ENCODE results near the gene ZNF236. TPM values are rescaled to one million over a fixed set of nuclear protein-coding genes. Genes with fewer than 3 reads are reported as not detected.

ZNF236 gene
- total RNA-seq, 2 experiments from 2014 or later: 25.7 to 27.9 TPM

DNA sequence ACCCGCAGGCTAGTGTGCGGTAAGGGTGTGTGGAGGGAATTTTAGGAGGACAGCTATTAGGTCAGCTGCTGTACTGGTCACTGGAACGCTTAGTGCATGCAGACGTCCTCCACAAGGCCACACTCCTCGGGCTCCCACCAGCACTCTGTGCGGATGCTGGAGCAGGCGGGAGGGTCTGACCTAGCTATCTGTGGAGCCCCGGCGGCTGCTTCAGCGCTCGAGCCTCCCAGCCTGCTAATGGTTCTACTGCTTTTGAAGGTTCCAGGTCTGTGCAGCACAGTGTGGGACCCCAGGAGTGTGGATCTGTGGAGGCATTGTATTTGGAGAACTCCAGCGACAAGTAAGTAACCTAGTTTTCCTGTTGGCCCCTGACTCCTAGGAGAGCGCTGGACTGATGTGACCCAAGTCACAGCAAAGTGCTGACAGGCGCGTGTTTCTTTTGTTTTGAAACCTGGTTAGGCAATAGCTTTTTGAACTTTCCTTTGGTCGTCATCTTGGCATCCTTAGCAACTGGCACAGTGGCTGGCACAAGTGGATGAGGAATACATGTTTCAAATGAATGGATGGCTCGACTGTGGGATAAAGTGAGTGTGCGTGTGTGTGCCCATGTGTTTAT is 113.5 kb downstream of the ZNF236 start:
- ATAC-seq (ENCODE audit: poor library complexity) (no peak), DNase-seq (no peak)
- Mint-ChIP-seq H3K27me3 (no peaks in the 10 kb centered on the region), H3K9me3 (no peaks in the 10 kb centered on the region), H3K4me3 (no peak overlapping the region), H3K36me3 (ENCODE audit: low read depth) (peaks cover 79% of the 10 kb centered on the region), H3K27ac (no peak overlapping the region), H3K4me1 (ENCODE audit: low read depth) (peaks cover 5% of the 10 kb centered on the region)
- intact Hi-C loops (cut with DNase I, micrococcal nuclease): no loop called here
- no peaks in the 10 kb centered on the region for H3K4me1 ChIP-seq (ENCODE audit: insufficient read depth, low read length)
- H3K9me3 ChIP-seq (ENCODE audit: control insufficient read depth in 1 of 2, insufficient read depth in 1 of 2, low read length in 2 of 2): no peaks in the 10 kb centered on the region
- ChIA-PET POLR2A (no interaction called here), CTCF (no interaction called here)
- H3K36me3 ChIP-seq (ENCODE audit: insufficient read depth, low read length): peaks cover 69% of the 10 kb centered on the region
- no peak overlapping the region for H3K27ac ChIP-seq (ENCODE audit: low read depth in 1 of 2, low read length in 2 of 2)
- no peak overlapping the region for H3K4me3 ChIP-seq (ENCODE audit: low read length)
- no peaks in the 10 kb centered on the region for H3K27me3 ChIP-seq (ENCODE audit: control insufficient read depth in 1 of 2, insufficient read depth in 2 of 2, low read length in 2 of 2)
- TF ChIP-seq, protein P1, sequence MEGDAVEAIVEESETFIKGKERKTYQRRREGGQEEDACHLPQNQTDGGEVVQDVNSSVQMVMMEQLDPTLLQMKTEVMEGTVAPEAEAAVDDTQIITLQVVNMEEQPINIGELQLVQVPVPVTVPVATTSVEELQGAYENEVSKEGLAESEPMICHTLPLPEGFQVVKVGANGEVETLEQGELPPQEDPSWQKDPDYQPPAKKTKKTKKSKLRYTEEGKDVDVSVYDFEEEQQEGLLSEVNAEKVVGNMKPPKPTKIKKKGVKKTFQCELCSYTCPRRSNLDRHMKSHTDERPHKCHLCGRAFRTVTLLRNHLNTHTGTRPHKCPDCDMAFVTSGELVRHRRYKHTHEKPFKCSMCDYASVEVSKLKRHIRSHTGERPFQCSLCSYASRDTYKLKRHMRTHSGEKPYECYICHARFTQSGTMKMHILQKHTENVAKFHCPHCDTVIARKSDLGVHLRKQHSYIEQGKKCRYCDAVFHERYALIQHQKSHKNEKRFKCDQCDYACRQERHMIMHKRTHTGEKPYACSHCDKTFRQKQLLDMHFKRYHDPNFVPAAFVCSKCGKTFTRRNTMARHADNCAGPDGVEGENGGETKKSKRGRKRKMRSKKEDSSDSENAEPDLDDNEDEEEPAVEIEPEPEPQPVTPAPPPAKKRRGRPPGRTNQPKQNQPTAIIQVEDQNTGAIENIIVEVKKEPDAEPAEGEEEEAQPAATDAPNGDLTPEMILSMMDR (IDR thresholded peaks at IDR 0.05): no peak

GRCh38 chr18:76936877-76937276 is 114.5 kb downstream of the ZNF236 start:
- no peak overlapping the region for H3K4me3 ChIP-seq (ENCODE audit: low read length)
- no peak overlapping the region for H3K4me3 Mint-ChIP-seq
- intact Hi-C loops (cut with DNase I, micrococcal nuclease): no loop called here
- H3K9me3 Mint-ChIP-seq: no peaks in the 10 kb centered on the region
- H3K27me3 ChIP-seq (ENCODE audit: control insufficient read depth in 1 of 2, insufficient read depth in 2 of 2, low read length in 2 of 2): no peaks in the 10 kb centered on the region
- no peak overlapping the region for H3K27ac ChIP-seq (ENCODE audit: low read depth in 1 of 2, low read length in 2 of 2)
- no peaks in the 10 kb centered on the region for H3K9me3 ChIP-seq (ENCODE audit: control insufficient read depth in 1 of 2, insufficient read depth in 1 of 2, low read length in 2 of 2)
- CTCF ChIA-PET: no interaction called here
- no peaks in the 10 kb centered on the region for H3K4me1 ChIP-seq (ENCODE audit: insufficient read depth, low read length)
- POLR2A ChIA-PET: no interaction called here
- H3K27ac Mint-ChIP-seq: no peak overlapping the region
- DNase-seq (no peak), ATAC-seq (ENCODE audit: poor library complexity) (no peak)
- H3K36me3 Mint-ChIP-seq (ENCODE audit: low read depth): peaks cover 74% of the 10 kb centered on the region
- peaks cover 59% of the 10 kb centered on the region for H3K36me3 ChIP-seq (ENCODE audit: insufficient read depth, low read length)
- H3K4me1 Mint-ChIP-seq (ENCODE audit: low read depth): peaks cover 5% of the 10 kb centered on the region
- H3K27me3 Mint-ChIP-seq: no peaks in the 10 kb centered on the region
- TF ChIP-seq, protein P1 (IDR thresholded peaks at IDR 0.05): no peak

DNA sequence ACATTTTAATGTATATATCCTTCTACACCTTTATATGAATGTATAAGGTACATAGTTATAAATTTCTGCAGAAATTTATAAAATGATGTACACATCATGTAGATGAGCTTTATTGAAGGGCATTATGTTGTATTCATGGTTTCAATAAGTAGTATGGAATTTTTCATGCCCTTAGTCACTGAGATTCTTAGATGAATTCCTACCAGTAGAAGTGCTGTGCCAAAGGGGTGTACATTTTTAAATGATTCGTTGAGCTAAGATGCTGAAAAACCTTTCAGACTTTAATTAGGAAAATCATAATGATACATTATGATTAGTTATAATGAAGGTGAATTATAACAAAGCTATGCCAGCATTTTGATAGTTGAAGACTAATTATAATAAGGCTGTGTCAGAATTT is 115.2 kb downstream of the ZNF236 start:
- DNase-seq (no peak), ATAC-seq (ENCODE audit: poor library complexity) (no peak)
- H3K27ac Mint-ChIP-seq: no peak overlapping the region
- Histone ChIP-seq H3K4me3 (ENCODE audit: low read length) (no peak overlapping the region), H3K4me1 (ENCODE audit: insufficient read depth, low read length) (no peaks in the 10 kb centered on the region), H3K36me3 (ENCODE audit: insufficient read depth, low read length) (peaks cover 55% of the 10 kb centered on the region), H3K27ac (ENCODE audit: low read depth in 1 of 2, low read length in 2 of 2) (no peak overlapping the region), H3K9me3 (ENCODE audit: control insufficient read depth in 1 of 2, insufficient read depth in 1 of 2, low read length in 2 of 2) (no peaks in the 10 kb centered on the region), H3K27me3 (ENCODE audit: control insufficient read depth in 1 of 2, insufficient read depth in 2 of 2, low read length in 2 of 2) (no peaks in the 10 kb centered on the region)
- ChIA-PET POLR2A (no interaction called here), CTCF (no interaction called here)
- no peaks in the 10 kb centered on the region for H3K9me3 Mint-ChIP-seq
- no peaks in the 10 kb centered on the region for H3K27me3 Mint-ChIP-seq
- H3K4me1 Mint-ChIP-seq (ENCODE audit: low read depth): peaks cover 2% of the 10 kb centered on the region
- TF ChIP-seq, protein P1 (IDR thresholded peaks at IDR 0.05): no peak
- H3K36me3 Mint-ChIP-seq (ENCODE audit: low read depth): peaks cover 70% of the 10 kb centered on the region
- no peak overlapping the region for H3K4me3 Mint-ChIP-seq
- intact Hi-C loops (cut with DNase I, micrococcal nuclease): no loop called here
